Neural progenitor cell (in vitro differentiated cells): ENCODE measurements around the gene CLK1.

Experiments
- CTCF ChIP-seq: fragments of 200-600 bp; sonication (generic); IDR thresholded peaks from 2 replicates; pipeline ENCODE4 v1.5.1; 2017; ENCODE audit warnings: antibody characterized with exemption, mild to moderate bottlenecking
- EZH2 ChIP-seq: fragments of 200-600 bp; sonication (generic); IDR thresholded peaks from 2 replicates; pipeline ENCODE4 v1.6.1; 2017; ENCODE audit warnings: antibody characterized with exemption, mild to moderate bottlenecking, moderate library complexity
- EZH2phosphoT487 ChIP-seq: fragments of 200-600 bp; sonication (generic); IDR thresholded peaks from 2 replicates; pipeline ENCODE4 v1.6.1; 2017; ENCODE audit warnings: antibody characterized with exemption

GRCh38 chr2:200821686-200822245 lies 42.7 kb downstream of the CLK1 start:
- no peak for TF ChIP-seq EZH2
- TF ChIP-seq CTCF: no peak
- TF ChIP-seq EZH2phosphoT487: no peak
